IPS-11a (cell line): Measurements from ENCODE around the gene KIRREL3.

Experiments used
- H3K4me3 ChIP-seq: one replicate; pipeline ENCODE4 v1.5.1; 2013; ENCODE audit warnings: low read depth, low read length, control low read depth

The KIRREL3 gene

GRCh38 chr11:126837581-126837980, 163.0 kb downstream of the KIRREL3 start:
- H3K4me3 ChIP-seq: no peak overlapping the region

- H3K4me3 ChIP-seq: no peak overlapping the region
Observed at GRCh38 chr11:126834573-126834972, 166.0 kb downstream of the KIRREL3 start.

GRCh38 chr11:126834149-126834548, 166.4 kb downstream of the KIRREL3 start:
- H3K4me3 ChIP-seq: no peak overlapping the region

GRCh38 chr11:126833065-126833464, 167.5 kb downstream of the KIRREL3 start:
- H3K4me3 ChIP-seq: no peak overlapping the region

- no peak overlapping the region for H3K4me3 ChIP-seq
Observed at GRCh38 chr11:126832387-126832786, 168.2 kb downstream of the KIRREL3 start.

- no peak overlapping the region for H3K4me3 ChIP-seq
Observed at GRCh38 chr11:126830216-126830806, 170.3 kb downstream of the KIRREL3 start.

GRCh38 chr11:126829716-126830115, 170.9 kb downstream of the KIRREL3 start:
- no peak overlapping the region for H3K4me3 ChIP-seq

GRCh38 chr11:126824035-126824607, 176.4 kb downstream of the KIRREL3 start:
- H3K4me3 ChIP-seq: no peak overlapping the region

GRCh38 chr11:126823274-126823673, 177.3 kb downstream of the KIRREL3 start:
- H3K4me3 ChIP-seq: no peak overlapping the region

- no peak overlapping the region for H3K4me3 ChIP-seq
Observed at GRCh38 chr11:126821827-126822226, 178.7 kb downstream of the KIRREL3 start.

- H3K4me3 ChIP-seq: no peak overlapping the region
Observed at GRCh38 chr11:126819194-126819593, 181.4 kb downstream of the KIRREL3 start.

- no peak overlapping the region for H3K4me3 ChIP-seq
Observed at GRCh38 chr11:126817523-126818450, 182.8 kb downstream of the KIRREL3 start.

- no peak overlapping the region for H3K4me3 ChIP-seq
Observed at GRCh38 chr11:126817096-126817495, 183.5 kb downstream of the KIRREL3 start.

- H3K4me3 ChIP-seq: no peak overlapping the region
Observed at GRCh38 chr11:126816645-126817044, 183.9 kb downstream of the KIRREL3 start.

GRCh38 chr11:126815111-126815510, 185.5 kb downstream of the KIRREL3 start:
- H3K4me3 ChIP-seq: no peak overlapping the region

- no peak overlapping the region for H3K4me3 ChIP-seq
Observed at GRCh38 chr11:126810776-126811175, 189.8 kb downstream of the KIRREL3 start.

- H3K4me3 ChIP-seq: no peak overlapping the region
Observed at GRCh38 chr11:126809514-126810289, 190.9 kb downstream of the KIRREL3 start.

- H3K4me3 ChIP-seq: no peak overlapping the region
Observed at GRCh38 chr11:126808836-126809235, 191.7 kb downstream of the KIRREL3 start.

- H3K4me3 ChIP-seq: no peak overlapping the region
Observed at GRCh38 chr11:126808296-126808695, 192.3 kb downstream of the KIRREL3 start.

GRCh38 chr11:126805870-126806269, 194.7 kb downstream of the KIRREL3 start:
- H3K4me3 ChIP-seq: no peak overlapping the region

GRCh38 chr11:126804363-126804762, 196.2 kb downstream of the KIRREL3 start:
- no peak overlapping the region for H3K4me3 ChIP-seq
